BJ (cell line): ENCODE data around the gene TIMM17B. TPM values are rescaled to one million over a fixed set of nuclear protein-coding genes. Genes with fewer than 3 reads are reported as not detected.

Source experiments
- CTCF ChIA-PET: fragments of 350-600 bp; formaldehyde crosslinking; extraction: SDS; loops from one replicate; lab custom pipeline; 2021; ENCODE audit warnings: antibody characterized with exemption, inconsistent platforms; lab: Yijun Ruan, JAX
- POLR2A ChIA-PET: fragments of 300-600 bp; sonication (Branson Sonifier 250); formaldehyde crosslinking; extraction: SDS; loops from one replicate; lab custom pipeline; 2021; ENCODE audit warnings: antibody characterized with exemption; lab: Charles Lee
- DNase-seq: peaks from one replicate; pipeline ENCODE4 v3.0.0-alpha.2; 2011; ENCODE audit warnings: low read depth
- H3K27me3 ChIP-seq: 2 replicates; pipeline ENCODE4 v1.6.0; 2011; ENCODE audit warnings: low read length; ENCODE audit not compliant: control insufficient read depth, insufficient read depth
- H3K36me3 ChIP-seq: 2 replicates; pipeline ENCODE4 v1.5.1; 2011; ENCODE audit warnings: low read length; ENCODE audit not compliant: control insufficient read depth, insufficient read depth
- H3K4me3 ChIP-seq: 2 replicates; pipeline ENCODE4 v1.5.1; 2011; ENCODE audit warnings: low read depth, mild to moderate bottlenecking, control low read depth, low read length
- CTCF ChIP-seq: IDR thresholded peaks from 2 replicates; pipeline ENCODE4 v1.5.1; 2011; ENCODE audit warnings: low read depth, mild to moderate bottlenecking, control low read depth, inconsistent platforms, low read length, moderate library complexity; ENCODE audit not compliant: insufficient read depth
- polyA plus RNA-seq: library from polyadenylated mRNA; depleted of rRNA; stranded (reverse); fragments of >200 nt; gene quantifications from 2 replicates; pipeline ENCODE4 v1.2.3, GENCODE V29; 2011

TIMM17B gene
- polyA plus RNA-seq, 1 experiment = 68.4 TPM

- ChIA-PET CTCF (no interaction called here), POLR2A (no interaction called here)
- no peak for DNase-seq
- Histone ChIP-seq H3K4me3 (no peak overlapping the region), H3K27me3 (no peaks in the 10 kb centered on the region), H3K36me3 (peaks cover 10% of the 10 kb centered on the region)
- TF ChIP-seq CTCF = no peak
These were observed 5.2 kb upstream of the TIMM17B start for GRCh38 chrX:48902776-48903175.

GRCh38 chrX:48902135-48902534 lies 4.6 kb upstream of the TIMM17B start:
- Histone ChIP-seq H3K4me3 (no peak overlapping the region), H3K27me3 (no peaks in the 10 kb centered on the region), H3K36me3 (peaks cover 10% of the 10 kb centered on the region)
- POLR2A ChIA-PET = no interaction called here
- CTCF ChIA-PET = no interaction called here
- no peak for DNase-seq
- TF ChIP-seq CTCF = no peak

- DNase-seq = no peak
- Histone ChIP-seq H3K4me3 (no peak overlapping the region), H3K27me3 (no peaks in the 10 kb centered on the region), H3K36me3 (peaks cover 8% of the 10 kb centered on the region)
- ChIA-PET POLR2A (no interaction called here), CTCF (no interaction called here)
- TF ChIP-seq CTCF = no peak
These were observed 3.5 kb upstream of the TIMM17B start for GRCh38 chrX:48901069-48901468.

GRCh38 chrX:48899078-48899410 lies 1.5 kb upstream of the TIMM17B start:
- Histone ChIP-seq H3K27me3 (no peaks in the 10 kb centered on the region), H3K4me3 (no peak overlapping the region), H3K36me3 (peaks cover 8% of the 10 kb centered on the region)
- DNase-seq = no peak
- ChIA-PET POLR2A (no interaction called here), CTCF (no interaction called here)
- TF ChIP-seq CTCF = no peak

- POLR2A ChIA-PET = interaction anchor here (1.2 kb wide), 1 partner anchor 95 kb away, joined by 3 read pairs; the partner anchor contains the start of gene HDAC6
- Histone ChIP-seq H3K4me3 (peak overlapping the region; percentile 79), H3K36me3 (peaks cover 13% of the 10 kb centered on the region; the same call in 1 of the 2 replicates), H3K27me3 (no peaks in the 10 kb centered on the region)
- no peak for DNase-seq
- CTCF ChIA-PET = no interaction called here
- TF ChIP-seq CTCF = no peak
These were observed 377 bp downstream of the TIMM17B start for GRCh38 chrX:48897157-48897624.
